ENCODE data around the gene NEMF.

DNA sequence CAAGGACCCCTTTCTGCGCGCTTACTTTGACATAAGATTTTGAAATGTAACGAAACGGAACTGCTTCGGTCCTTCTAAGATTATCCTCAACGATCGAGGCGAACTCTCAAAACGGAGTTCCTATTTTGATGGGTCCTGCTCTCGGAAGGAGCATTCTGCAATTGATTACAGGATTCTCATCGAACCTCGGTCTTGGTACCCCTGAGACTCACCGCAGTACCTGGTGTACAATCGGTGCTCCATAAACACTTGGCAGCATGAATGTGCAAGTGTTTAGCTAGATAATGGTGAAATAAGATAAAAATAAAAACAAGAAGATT, 530 bp upstream of the NEMF start:
- TF ChIP-seq, protein P1, sequence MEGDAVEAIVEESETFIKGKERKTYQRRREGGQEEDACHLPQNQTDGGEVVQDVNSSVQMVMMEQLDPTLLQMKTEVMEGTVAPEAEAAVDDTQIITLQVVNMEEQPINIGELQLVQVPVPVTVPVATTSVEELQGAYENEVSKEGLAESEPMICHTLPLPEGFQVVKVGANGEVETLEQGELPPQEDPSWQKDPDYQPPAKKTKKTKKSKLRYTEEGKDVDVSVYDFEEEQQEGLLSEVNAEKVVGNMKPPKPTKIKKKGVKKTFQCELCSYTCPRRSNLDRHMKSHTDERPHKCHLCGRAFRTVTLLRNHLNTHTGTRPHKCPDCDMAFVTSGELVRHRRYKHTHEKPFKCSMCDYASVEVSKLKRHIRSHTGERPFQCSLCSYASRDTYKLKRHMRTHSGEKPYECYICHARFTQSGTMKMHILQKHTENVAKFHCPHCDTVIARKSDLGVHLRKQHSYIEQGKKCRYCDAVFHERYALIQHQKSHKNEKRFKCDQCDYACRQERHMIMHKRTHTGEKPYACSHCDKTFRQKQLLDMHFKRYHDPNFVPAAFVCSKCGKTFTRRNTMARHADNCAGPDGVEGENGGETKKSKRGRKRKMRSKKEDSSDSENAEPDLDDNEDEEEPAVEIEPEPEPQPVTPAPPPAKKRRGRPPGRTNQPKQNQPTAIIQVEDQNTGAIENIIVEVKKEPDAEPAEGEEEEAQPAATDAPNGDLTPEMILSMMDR (optimal IDR thresholded peaks at IDR 0.05 in 1 of 3, IDR thresholded peaks at IDR 0.05 in 1 of 3, conservative IDR thresholded peaks at IDR 0.05 in 1 of 3; ENCODE audit: extremely low read depth in 1 of 3, insufficient read depth in 2 of 3, low read length in 3 of 3), result no peak
- TF ChIP-seq EZH2 (IDR thresholded peaks at IDR 0.05; ENCODE audit: low read length), result no peak

Data from keratinocyte (primary cell).